Neural cell (in vitro differentiated cells): Measurements from ENCODE around the gene PRXL2A. TPM values are rescaled to one million over a fixed set of nuclear protein-coding genes. Genes with fewer than 3 reads are reported as not detected.

Source experiments
- H2AFZ ChIP-seq: fragments of 200-600, 300-800 bp; sonication (generic), shearing (Covaris generic); 2 replicates; pipeline ENCODE4 v1.6.0; 2014; ENCODE audit warnings: low read depth, mild to moderate bottlenecking, antibody characterized with exemption, low read length, moderate library complexity
- H3F3A ChIP-seq: fragments of 200-600 bp; shearing (Covaris generic); 2 replicates; pipeline ENCODE4 v1.6.1; 2016; ENCODE audit warnings: mild to moderate bottlenecking, moderate library complexity, mixed read lengths, antibody characterized with exemption, low read length; ENCODE audit not compliant: insufficient read depth, poor library complexity, severe bottlenecking
- H3K27ac ChIP-seq: fragments of 200-600, 300-800 bp; sonication (generic), shearing (Covaris generic); 2 replicates; pipeline ENCODE4 v1.5.1; 2014; ENCODE audit warnings: mild to moderate bottlenecking, low read length, moderate library complexity
- H3K27me3 ChIP-seq: fragments of 300-800, 200-600 bp; sonication (generic), shearing (Covaris generic); 2 replicates; pipeline ENCODE4 v1.6.0; 2014; ENCODE audit warnings: mild to moderate bottlenecking, low read depth, low read length, moderate library complexity; ENCODE audit not compliant: insufficient read depth
- H3K36me3 ChIP-seq: fragments of 300-800, 200-600 bp; sonication (generic), shearing (Covaris generic); 2 replicates; pipeline ENCODE4 v1.5.1; 2014; ENCODE audit warnings: mild to moderate bottlenecking, antibody characterized with exemption, low read length, moderate library complexity; ENCODE audit not compliant: insufficient read depth
- H3K4me2 ChIP-seq: fragments of 300-800, 200-600 bp; sonication (generic), shearing (Covaris generic); 2 replicates; pipeline ENCODE4 v1.6.0; 2014; ENCODE audit warnings: mild to moderate bottlenecking, low read length
- H3K4me3 ChIP-seq: fragments of 300-800, 200-600 bp; sonication (generic), shearing (Covaris generic); 2 replicates; pipeline ENCODE4 v1.5.1; 2014; ENCODE audit warnings: mild to moderate bottlenecking, low read length, moderate library complexity
- H3K79me2 ChIP-seq: fragments of 200-600 bp; shearing (Covaris generic); replicated peaks from 2 replicates; pipeline ENCODE4 v1.6.0; 2014; ENCODE audit warnings: mild to moderate bottlenecking, low read length, moderate library complexity; ENCODE audit not compliant: insufficient read depth
- H3K9ac ChIP-seq: fragments of 300-800, 200-600 bp; sonication (generic), shearing (Covaris generic); 2 replicates; pipeline ENCODE4 v1.6.1; 2016; ENCODE audit warnings: mild to moderate bottlenecking, low read length, mixed read lengths
- H3K9me2 ChIP-seq: fragments of 200-600 bp; shearing (Covaris generic); 2 replicates; pipeline ENCODE4 v1.6.1; 2016; ENCODE audit warnings: mild to moderate bottlenecking, low read length, mixed read lengths; ENCODE audit not compliant: insufficient read depth
- H3K9me3 ChIP-seq: fragments of 200-600, 300-800 bp; sonication (generic), shearing (Covaris generic); 2 replicates; pipeline ENCODE4 v1.6.1; 2016; ENCODE audit warnings: mild to moderate bottlenecking, mixed run types, low read length, moderate library complexity, mixed read lengths
- H4K20me1 ChIP-seq: fragments of 200-600 bp; shearing (Covaris generic); 2 replicates; pipeline ENCODE4 v1.6.1; 2016; ENCODE audit warnings: mild to moderate bottlenecking, mixed run types; ENCODE audit not compliant: insufficient read depth
- TAF1 ChIP-seq: IDR thresholded peaks from 2 replicates; pipeline ENCODE4 v1.6.1; 2012; ENCODE audit warnings: low read depth
- polyA plus RNA-seq: library from polyadenylated mRNA; depleted of rRNA; stranded (reverse); fragments of >200 nt; gene quantifications from 2 replicates; pipeline ENCODE4 v1.2.3, GENCODE V29; 2014

PRXL2A gene
- polyA plus RNA-seq, 1 donor from 2014 or later, result 60.5 TPM

DNA sequence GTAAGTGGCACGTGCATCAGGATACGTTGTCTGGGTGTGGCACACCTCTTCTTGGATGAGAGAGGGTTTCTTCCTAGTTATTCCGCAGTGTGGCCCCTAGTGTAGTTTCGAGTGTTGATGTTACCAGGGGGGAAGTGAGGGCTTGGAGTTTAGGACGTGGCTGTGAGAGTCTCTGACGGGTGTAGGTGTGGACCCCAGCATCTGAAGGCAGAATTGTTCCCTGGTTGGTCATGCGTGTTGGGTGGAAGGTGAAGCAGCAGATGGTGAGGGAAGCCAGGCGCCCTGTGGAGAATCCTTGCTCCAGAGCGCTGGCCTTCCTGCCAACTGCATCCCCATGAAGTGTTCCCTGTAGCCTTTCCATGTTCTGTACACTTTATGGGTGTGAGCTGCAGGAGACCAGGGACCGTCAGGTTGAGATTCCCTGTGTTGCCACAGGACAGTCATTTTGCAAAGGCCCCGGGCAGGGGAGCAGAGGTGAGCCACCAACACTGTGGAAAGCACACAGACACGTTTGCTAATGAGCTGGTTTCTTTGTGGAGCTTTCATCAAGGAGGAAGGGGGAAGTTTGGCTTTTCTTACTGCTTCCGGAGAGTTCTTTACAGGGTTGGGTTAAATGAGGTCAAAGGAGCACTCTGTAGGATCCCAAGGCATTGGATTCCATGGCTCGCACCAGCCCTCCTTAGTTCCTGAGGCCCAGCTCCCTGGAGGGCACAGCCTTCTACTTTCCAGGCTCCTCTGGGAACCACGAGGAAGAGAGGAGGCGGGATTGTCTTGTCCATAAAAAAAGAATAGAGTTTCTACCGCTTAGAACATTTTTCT, 77.8 kb downstream of the PRXL2A start:
- Histone ChIP-seq H3F3A (no peaks in the 10 kb centered on the region), H3K9me3 (no peaks in the 10 kb centered on the region), H3K27ac (no peak overlapping the region), H3K9me2 (no peaks in the 10 kb centered on the region), H2AFZ (no peak overlapping the region), H3K27me3 (no peaks in the 10 kb centered on the region), H4K20me1 (no peaks in the 10 kb centered on the region), H3K4me3 (no peak overlapping the region), H3K4me2 (no peak overlapping the region), H3K36me3 (no peaks in the 10 kb centered on the region), H3K9ac (no peak overlapping the region), H3K79me2 (peaks cover 53% of the 10 kb centered on the region)
- TF ChIP-seq TAF1, result no peak

Other genes with a start within 250 kb of the PRXL2A start
- not detected in 2 replicates for gene ANXA11, start 203.0 kb upstream of the PRXL2A start, polyA plus RNA-seq
- not detected in 2 replicates for gene MAT1A, start 118.9 kb upstream of the PRXL2A start, polyA plus RNA-seq
- not detected in 2 replicates for gene DYDC1, start 51.8 kb upstream of the PRXL2A start, polyA plus RNA-seq
- 2.4 and 17.0 TPM in 2 replicates for gene DYDC2, start 51.8 kb upstream of the PRXL2A start, polyA plus RNA-seq
- gene TSPAN14, start 45.8 kb downstream of the PRXL2A start, polyA plus RNA-seq, result 26.3 and 31.5 TPM in 2 replicates
- 1.4 and 1.6 TPM in 2 replicates for gene SH2D4B, start 129.4 kb downstream of the PRXL2A start, polyA plus RNA-seq